Keratinocyte (primary cell): ENCODE measurements around the gene GFAP. TPM values are rescaled to one million over a fixed set of nuclear protein-coding genes. Genes with fewer than 3 reads are reported as not detected.

Source experiments
- DNase-seq: peaks from one replicate; pipeline ENCODE4 v3.0.0-alpha.2; 2011; ENCODE audit warnings: low read depth, missing footprints, low spot score
- FAIRE-seq: peaks from 2 replicates; lab custom pipeline; 2011; peaks lifted over from hg19 to GRCh38; lab: Jason Lieb, UNC
- H2AFZ ChIP-seq: 2 replicates; pipeline ENCODE4 v1.6.0; 2012; ENCODE audit warnings: low read length, control low read depth, inconsistent platforms; ENCODE audit not compliant: control insufficient read depth
- H3K27ac ChIP-seq: 2 replicates; pipeline ENCODE4 v1.5.1; 2011; ENCODE audit warnings: low read length; ENCODE audit not compliant: control insufficient read depth, insufficient read depth
- H3K27me3 ChIP-seq: 3 replicates; pipeline ENCODE4 v1.6.0; 2011; ENCODE audit warnings: low read length; ENCODE audit not compliant: control insufficient read depth, insufficient read depth; ENCODE audit errors: extremely low read depth
- H3K36me3 ChIP-seq, 2 experiments: 2 replicates in 1 of 2; 3 replicates in 1 of 2; pipeline ENCODE4 v1.5.1; 2011; ENCODE audit warnings: low read length in 2 of 2, mild to moderate bottlenecking in 1 of 2; ENCODE audit not compliant: control insufficient read depth in 2 of 2, insufficient read depth in 2 of 2; ENCODE audit errors: extremely low read depth in 1 of 2
- H3K4me1 ChIP-seq: 3 replicates; pipeline ENCODE4 v1.5.1; 2011; ENCODE audit warnings: low read length; ENCODE audit not compliant: control insufficient read depth, insufficient read depth; ENCODE audit errors: extremely low read depth
- H3K4me2 ChIP-seq: 3 replicates; pipeline ENCODE4 v1.6.0; 2011; ENCODE audit warnings: low read depth, low read length; ENCODE audit not compliant: control insufficient read depth, insufficient read depth; ENCODE audit errors: extremely low read depth
- H3K4me3 ChIP-seq, 3 experiments: fragments of 200-600 bp in 1 of 3; sonication (generic) in 1 of 3; 2 replicates in 2 of 3; 3 replicates in 1 of 3; pipeline ENCODE4 v1.5.1; 2011 to 2016; ENCODE audit warnings: low read length in 3 of 3, mild to moderate bottlenecking in 3 of 3, control low read depth in 2 of 3, inconsistent platforms in 1 of 3, low read depth in 1 of 3, mixed read lengths in 1 of 3, mixed run types in 1 of 3, moderate library complexity in 1 of 3; ENCODE audit not compliant: control insufficient read depth in 2 of 3, insufficient read depth in 2 of 3; ENCODE audit errors: extremely low read depth in 1 of 3
- H3K79me2 ChIP-seq: 2 replicates; pipeline ENCODE4 v1.6.0; 2012; ENCODE audit warnings: low read length; ENCODE audit not compliant: control insufficient read depth, insufficient read depth
- H3K9ac ChIP-seq: 3 replicates; pipeline ENCODE4 v1.6.0; 2011; ENCODE audit warnings: low read length; ENCODE audit not compliant: control insufficient read depth, insufficient read depth; ENCODE audit errors: extremely low read depth
- H3K9me1 ChIP-seq: 3 replicates; pipeline ENCODE4 v1.6.0; 2011; ENCODE audit warnings: low read length; ENCODE audit not compliant: control insufficient read depth, insufficient read depth; ENCODE audit errors: extremely low read depth
- H3K9me3 ChIP-seq: 2 replicates; pipeline ENCODE4 v1.5.1; 2012; ENCODE audit warnings: low read depth, low read length; ENCODE audit not compliant: control insufficient read depth
- H4K20me1 ChIP-seq: 3 replicates; pipeline ENCODE4 v1.6.0; 2011; ENCODE audit warnings: low read length; ENCODE audit not compliant: control insufficient read depth, insufficient read depth; ENCODE audit errors: extremely low read depth
- EZH2 ChIP-seq: IDR thresholded peaks from one replicate; pipeline ENCODE4 v1.6.1; 2012; ENCODE audit warnings: inconsistent platforms, mild to moderate bottlenecking, low read length, moderate library complexity
- dilution Hi-C: fragments of 300-500 bp; cut with MboI; formaldehyde crosslinking; loops from one replicate; pipeline ENCODE4 v1.7.0; 2020; ENCODE audit warnings: low sequenced_read_pairs; ENCODE audit not compliant: extremely low pct_ligation_motif_present
- polyA plus RNA-seq, 5 experiments: library from polyadenylated mRNA; depleted of rRNA in 3 of 5; stranded (reverse) in 3 of 5; stranded (forward) in 1 of 5; unstranded in 1 of 5; fragments of >200 nt; gene quantifications; 1 replicate in 1 of 5; 2 replicates in 3 of 5; 3 replicates in 1 of 5; pipeline versions ENCODE4 v1.2.1 to v1.2.3, GENCODE V29; 2011 to 2012; ENCODE audit warnings: missing spikeins in 2 of 5, low read depth in 1 of 5, low replicate concordance in 1 of 5
- TF ChIP-seq, protein P1 (sequence below), 3 experiments: IDR thresholded peaks in 1 of 3; conservative IDR thresholded peaks in 1 of 3; optimal IDR thresholded peaks in 1 of 3; 2 replicates in 2 of 3; 3 replicates in 1 of 3; pipeline versions ENCODE3 to v1.5.1; 2011; ENCODE audit warnings: low read length in 3 of 3, mild to moderate bottlenecking in 3 of 3, moderate library complexity in 2 of 3, control low read depth in 1 of 3, inconsistent platforms in 1 of 3; ENCODE audit not compliant: insufficient read depth in 2 of 3; ENCODE audit errors: extremely low read depth in 1 of 3

Gene GFAP
- polyA plus RNA-seq, 1 donor (not counting 4 experiments of a cell fraction or from before 2014, with no cell fraction given), result 0.14 TPM

DNA sequence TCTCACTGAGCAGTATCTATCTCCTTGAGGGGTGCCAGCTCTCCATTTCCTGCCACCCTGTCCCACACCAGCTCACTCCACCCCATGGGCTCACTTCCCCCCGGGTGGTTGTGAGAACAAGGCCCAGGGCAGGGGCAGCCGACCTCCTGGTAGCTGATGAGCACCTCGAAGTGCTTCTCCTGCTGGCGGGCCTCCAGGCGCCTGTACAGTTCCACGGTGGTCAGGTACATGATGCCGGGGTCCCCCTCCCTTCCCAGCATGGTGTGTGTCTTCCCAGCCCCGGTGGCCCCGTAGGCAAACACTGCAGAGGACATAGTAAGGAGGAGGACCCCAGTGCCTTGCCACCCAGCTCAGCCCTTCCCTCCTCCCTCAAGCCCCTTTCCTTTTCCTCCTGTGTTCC, 19.8 kb upstream of the GFAP start:
- H3K4me2 ChIP-seq, result no peak overlapping the region
- peaks cover 0 to 34% of the 10 kb centered on the region in 2 experiments for H3K36me3 ChIP-seq
- no peak for TF ChIP-seq EZH2
- TF ChIP-seq, protein P1, sequence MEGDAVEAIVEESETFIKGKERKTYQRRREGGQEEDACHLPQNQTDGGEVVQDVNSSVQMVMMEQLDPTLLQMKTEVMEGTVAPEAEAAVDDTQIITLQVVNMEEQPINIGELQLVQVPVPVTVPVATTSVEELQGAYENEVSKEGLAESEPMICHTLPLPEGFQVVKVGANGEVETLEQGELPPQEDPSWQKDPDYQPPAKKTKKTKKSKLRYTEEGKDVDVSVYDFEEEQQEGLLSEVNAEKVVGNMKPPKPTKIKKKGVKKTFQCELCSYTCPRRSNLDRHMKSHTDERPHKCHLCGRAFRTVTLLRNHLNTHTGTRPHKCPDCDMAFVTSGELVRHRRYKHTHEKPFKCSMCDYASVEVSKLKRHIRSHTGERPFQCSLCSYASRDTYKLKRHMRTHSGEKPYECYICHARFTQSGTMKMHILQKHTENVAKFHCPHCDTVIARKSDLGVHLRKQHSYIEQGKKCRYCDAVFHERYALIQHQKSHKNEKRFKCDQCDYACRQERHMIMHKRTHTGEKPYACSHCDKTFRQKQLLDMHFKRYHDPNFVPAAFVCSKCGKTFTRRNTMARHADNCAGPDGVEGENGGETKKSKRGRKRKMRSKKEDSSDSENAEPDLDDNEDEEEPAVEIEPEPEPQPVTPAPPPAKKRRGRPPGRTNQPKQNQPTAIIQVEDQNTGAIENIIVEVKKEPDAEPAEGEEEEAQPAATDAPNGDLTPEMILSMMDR (optimal IDR thresholded peaks at IDR 0.05 in 1 of 3, IDR thresholded peaks at IDR 0.05 in 1 of 3, conservative IDR thresholded peaks at IDR 0.05 in 1 of 3; ENCODE audit: extremely low read depth in 1 of 3, insufficient read depth in 2 of 3, low read length in 3 of 3), result no peak
- dilution Hi-C loops, result no loop called here
- H3K27me3 ChIP-seq, result no peaks in the 10 kb centered on the region
- H3K4me3 ChIP-seq, result no peak overlapping the region
- DNase-seq, result no peak
- H3K9me1 ChIP-seq, result no peaks in the 10 kb centered on the region
- no peak overlapping the region for H3K9ac ChIP-seq
- H4K20me1 ChIP-seq, result no peaks in the 10 kb centered on the region
- H2AFZ ChIP-seq, result no peak overlapping the region
- no peaks in the 10 kb centered on the region for H3K9me3 ChIP-seq
- H3K27ac ChIP-seq, result no peak overlapping the region
- H3K79me2 ChIP-seq, result peaks cover 29% of the 10 kb centered on the region
- peaks cover 3% of the 10 kb centered on the region for H3K4me1 ChIP-seq
- FAIRE-seq, result no peak

DNA sequence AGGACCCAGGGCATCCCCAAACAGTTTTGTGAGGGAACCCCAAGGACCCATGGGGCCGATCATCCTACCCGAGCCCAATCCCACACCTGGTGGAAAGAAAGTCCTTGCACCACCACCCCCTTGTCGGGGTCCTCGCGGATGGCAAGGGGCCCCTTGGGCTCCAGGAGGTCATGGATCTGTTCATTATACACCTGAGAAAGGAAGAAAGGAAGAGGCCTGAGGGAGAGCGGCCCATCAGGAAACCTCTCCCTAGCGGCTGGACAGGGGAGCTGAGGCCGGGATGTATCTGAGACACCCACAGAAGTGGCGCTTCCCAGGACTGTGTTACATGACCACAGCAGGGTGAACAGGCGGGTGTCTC, 19.4 kb upstream of the GFAP start:
- H3K79me2 ChIP-seq, result peaks cover 25% of the 10 kb centered on the region
- H3K9me1 ChIP-seq, result no peaks in the 10 kb centered on the region
- H3K9me3 ChIP-seq, result no peaks in the 10 kb centered on the region
- TF ChIP-seq EZH2, result no peak
- TF ChIP-seq, protein P1 (optimal IDR thresholded peaks at IDR 0.05 in 1 of 3, IDR thresholded peaks at IDR 0.05 in 1 of 3, conservative IDR thresholded peaks at IDR 0.05 in 1 of 3; ENCODE audit: extremely low read depth in 1 of 3, insufficient read depth in 2 of 3, low read length in 3 of 3), result no peak
- DNase-seq (no peak), FAIRE-seq (no peak)
- no peaks in the 10 kb centered on the region for H4K20me1 ChIP-seq
- no peak overlapping the region for H3K4me2 ChIP-seq
- no peak overlapping the region for H3K27ac ChIP-seq
- H3K4me3 ChIP-seq, result no peak overlapping the region
- no peaks in the 10 kb centered on the region for H3K4me1 ChIP-seq
- H3K36me3 ChIP-seq, result peaks cover 0 to 37% of the 10 kb centered on the region in 2 experiments
- no peaks in the 10 kb centered on the region for H3K27me3 ChIP-seq
- H3K9ac ChIP-seq, result no peak overlapping the region
- dilution Hi-C loops, result no loop called here
- no peak overlapping the region for H2AFZ ChIP-seq
